ENCODE measurements around the gene ZNF608.
A peak's percentile ranks its signal among the peaks of the same experiment; 100 is the strongest.

The ZNF608 gene

DNA sequence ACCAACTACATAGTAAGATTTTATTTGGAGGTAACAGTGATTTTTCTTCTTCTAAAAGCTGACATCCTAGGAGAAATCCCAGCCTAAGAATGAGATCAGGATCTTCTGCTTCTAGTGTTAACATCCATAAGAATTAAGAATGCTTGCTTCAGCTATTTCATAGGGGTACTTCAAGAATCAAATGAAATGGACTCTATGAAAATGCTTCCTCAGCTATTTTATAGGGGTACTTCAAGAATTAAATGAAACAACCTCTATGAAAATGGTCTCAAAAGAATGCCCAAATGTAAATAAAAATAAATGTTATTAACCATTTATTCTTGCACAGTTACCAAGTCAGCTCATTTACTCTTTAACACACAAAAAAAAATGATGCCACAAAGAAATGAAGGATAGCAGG, 31.5 kb downstream of the ZNF608 start:
- no peak for DNase-seq

DNA sequence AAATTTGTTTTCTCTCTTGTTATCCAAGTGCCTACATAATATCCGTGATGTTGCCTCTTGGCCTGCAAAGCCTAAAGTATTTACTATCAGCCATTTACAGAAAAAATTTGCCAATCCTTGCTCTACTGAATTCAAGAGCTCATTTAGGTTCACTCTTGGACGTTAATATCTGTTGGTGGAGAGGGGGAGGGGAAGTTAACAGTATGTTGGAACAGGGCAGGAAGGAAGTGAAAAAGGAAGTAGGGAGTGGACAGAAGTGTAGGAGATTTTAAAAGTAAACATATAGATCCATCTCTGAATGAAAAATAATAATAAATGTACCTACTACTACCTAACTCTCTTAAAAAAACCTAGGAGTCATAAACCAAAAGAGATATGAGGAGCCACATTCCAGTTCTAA, 32.8 kb downstream of the ZNF608 start:
- peak; percentile 4 for DNase-seq

DNA sequence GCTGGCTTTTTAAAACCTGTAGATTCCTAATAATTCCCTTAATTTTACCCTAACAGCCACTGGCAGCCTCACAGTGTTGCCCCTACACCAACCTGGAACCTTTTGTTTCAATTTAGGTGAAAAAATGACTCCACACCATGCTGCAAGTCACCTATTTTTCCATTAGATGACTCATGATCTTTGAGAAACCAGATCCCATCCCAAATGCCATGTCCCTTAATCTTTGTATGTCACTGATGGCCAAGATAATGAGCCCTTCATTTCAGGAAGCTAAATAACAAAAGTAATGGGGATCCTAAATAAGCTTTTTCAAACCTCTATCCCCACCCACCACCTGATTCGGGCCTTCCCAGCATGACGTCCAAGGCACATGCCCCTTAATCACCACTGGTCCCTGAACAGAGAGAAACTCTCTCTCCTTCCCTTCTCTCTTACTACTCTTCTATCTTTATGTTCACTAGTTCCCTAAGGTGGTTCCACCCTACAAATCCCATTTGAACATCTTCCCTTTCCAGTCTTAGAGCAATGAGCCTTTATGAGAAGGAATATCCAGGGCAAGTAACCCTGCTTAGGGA, 33.6 kb downstream of the ZNF608 start:
- DNase-seq: no peak

DNA sequence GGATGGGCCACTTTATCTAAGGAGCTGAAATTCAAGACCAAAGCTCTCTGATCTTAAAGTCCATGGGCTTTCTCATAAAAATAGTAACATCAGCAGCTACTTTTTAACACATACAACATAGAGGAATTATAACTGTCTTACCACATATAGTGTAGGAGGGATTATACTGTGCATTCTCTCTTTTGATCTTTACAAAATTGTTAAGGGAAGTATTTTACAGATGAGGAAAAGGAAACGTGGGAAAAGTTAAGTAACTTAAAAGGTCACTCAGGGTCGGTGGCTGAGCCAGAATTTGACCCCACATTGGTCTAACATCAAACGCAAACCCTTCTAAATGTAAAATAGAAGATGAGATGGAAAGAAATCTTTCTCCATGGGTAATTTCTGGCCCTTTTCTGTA, 38.4 kb downstream of the ZNF608 start:
- no peak for DNase-seq

DNA sequence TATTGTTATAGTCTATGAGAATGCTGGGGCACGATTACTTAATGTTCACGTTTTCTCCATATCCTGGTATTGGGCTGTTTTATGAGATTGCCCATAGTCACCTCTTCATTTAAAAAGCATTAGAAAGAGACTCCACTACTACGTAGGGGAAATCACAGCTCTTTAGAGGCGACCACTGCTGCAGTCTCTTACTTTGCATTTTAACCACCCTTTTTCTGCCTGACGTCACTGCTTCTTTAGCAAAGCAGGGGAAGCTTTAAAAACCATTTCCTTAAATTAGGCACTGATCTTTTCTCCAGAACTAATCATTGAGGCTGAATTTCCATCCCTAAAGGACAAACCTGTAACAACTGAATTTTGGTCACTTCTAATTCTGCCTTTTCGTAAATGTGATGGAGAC, 38.9 kb downstream of the ZNF608 start:
- no peak for DNase-seq

DNA sequence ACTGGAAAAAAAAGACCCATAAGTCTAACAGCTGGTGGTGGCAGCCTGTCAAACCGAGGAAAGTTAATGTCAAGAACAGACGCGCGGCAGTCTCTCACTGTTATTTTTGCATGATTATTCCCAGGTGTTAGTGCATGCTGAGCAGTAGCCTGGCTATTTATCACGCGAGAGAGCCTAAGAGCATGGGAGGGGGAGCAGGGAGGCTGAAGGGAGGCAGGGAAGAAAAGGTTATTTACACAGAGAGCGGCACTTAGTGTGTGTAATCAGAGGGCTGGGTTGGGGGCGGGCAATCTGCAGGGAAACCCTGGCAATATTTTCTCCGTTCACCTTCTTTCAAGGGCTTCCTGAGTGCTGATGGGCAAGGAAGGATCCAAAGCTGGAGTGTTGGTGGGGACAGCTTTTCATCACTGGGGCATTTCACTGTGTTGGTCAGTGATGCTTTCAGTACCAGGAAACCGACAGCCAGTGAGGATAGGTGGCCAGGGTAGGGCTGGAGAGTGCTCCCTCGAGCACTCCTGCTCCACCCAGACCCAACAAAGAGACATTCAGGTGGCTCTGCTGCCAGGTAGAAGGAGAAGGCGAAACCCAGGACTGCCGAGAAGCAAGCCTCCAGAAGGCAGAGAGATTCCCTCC, 39.6 kb downstream of the ZNF608 start:
- no peak for DNase-seq

DNA sequence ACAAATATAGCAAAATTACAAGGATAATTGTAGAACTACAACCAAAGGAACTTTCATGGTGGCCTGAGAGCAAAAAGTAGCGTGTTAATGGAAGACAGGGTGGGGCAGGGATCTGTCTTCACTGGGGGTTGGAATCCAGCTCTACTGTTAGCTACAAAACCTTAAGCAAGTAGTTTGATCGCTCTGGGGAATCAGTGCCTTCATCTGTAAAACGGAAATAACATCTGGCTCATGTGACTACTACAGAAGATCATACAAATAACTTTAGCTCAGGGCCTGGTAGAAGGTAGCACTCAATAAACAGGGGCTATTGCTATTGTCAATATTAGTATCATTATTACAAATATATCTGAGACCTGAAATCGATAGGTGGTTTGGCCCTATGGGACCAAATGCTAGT, 40.4 kb downstream of the ZNF608 start:
- DNase-seq: no peak

DNA sequence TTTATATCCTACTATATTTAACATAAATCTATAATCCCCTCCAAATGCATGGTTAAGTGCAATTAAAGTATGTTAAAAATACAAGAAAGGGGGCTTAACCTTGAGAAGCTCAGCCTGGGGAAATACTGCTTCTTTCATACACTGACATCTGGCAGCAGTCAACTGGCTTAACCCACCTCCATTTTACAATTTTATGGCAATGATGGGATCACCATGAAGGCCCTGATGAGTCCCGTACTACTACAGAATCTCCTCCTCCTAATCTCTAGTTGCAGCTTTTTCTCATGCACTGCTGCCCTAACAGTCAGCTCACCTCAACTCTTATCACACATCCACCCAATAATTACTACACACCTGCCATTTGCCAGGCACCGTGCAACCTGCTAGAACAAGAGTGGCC, 40.9 kb downstream of the ZNF608 start:
- no peak for DNase-seq

DNA sequence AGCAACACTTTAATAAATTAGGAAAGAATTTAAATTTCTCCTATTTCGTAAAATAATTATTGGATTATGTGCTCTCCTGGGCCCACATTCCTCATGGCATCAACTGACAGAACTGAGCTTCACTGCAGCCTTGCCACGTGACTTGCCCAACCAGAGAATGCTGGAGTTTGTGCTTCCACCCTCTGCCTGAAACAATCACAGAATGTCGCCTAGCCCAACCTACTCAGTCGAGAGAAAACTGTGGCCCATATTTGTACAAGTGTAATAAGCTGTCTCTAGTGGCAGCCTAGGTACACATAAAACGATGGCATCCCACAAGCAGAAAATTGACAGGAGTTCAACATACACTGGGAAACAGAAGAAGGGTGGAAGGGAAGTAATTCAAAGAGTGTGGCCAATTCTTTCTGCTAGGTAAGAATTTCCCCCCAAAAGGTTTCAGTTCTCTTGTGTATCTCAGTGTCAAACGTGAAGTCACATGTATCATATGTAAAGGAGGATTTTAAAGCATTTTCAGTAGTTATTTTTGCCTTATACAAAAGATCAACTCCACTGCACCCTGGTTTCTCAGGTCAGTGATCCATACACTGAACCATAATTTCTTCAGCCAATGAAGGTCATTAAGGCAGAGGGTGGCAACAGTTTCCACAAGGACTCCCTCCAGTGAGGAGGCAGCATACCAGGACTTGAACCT, 41.7 kb downstream of the ZNF608 start:
- DNase-seq: no peak

DNA sequence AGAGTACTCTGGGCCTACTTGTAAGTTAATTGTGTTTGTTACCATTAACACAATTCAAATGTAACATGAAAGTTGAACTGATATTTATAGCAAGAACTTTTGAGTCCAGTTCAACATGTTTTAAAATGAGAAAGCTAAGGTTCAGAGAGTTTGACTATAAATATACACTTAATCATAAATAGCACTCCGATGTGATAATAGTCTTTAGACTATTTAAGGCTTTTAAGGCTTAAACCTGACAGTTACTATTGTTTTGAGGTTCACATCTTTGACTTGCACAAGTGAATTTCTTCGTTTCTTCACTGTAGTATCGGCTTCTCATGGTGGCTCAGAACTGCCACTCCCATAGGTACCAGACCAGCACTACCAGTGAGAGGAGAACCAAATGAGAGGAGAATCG, 42.4 kb downstream of the ZNF608 start:
- no peak for DNase-seq

DNA sequence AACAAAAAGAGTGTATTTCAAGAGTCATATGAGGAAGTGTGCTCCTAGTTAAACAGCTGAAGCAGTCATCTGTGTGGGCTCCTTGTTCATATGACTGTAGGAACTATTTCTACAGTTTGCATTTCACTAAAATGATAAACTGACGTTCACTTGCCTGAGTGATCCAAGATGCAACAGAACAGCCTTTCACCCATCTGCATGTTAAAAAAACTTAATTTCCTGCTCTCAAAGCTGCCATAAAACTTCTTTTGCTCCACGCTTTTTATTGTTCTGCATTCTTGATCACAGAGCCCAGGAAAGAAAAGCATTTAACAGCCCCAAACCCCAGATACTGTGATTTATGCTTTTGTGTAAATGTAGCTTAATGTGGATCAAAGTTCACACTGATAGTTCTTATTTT, 43.9 kb downstream of the ZNF608 start:
- no peak for DNase-seq

DNA sequence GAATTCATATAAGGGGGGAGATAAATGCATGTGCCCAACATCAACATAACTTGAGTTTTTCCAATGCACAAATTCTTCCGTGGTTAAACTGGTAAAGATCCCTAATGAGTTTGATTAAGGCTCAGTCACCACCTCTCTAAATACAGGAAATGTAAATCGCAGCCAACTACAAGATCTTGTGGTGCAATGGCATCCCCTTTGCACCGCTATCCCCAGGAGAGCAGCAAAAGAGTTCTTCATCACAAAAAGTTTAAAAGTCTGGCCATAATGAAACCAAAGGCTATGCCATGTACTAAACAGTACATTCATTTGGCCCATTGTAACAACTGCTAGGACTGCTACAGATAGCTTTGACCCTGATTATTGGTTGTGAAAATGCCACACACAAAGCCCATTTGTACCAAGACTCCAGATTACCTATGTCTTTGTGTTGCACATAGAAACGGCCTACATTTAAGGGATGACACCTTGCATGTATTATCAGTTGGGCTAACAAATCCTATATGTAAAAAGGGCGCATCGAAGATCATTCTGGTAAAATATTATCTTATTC, 44.5 kb downstream of the ZNF608 start:
- no peak for DNase-seq

DNA sequence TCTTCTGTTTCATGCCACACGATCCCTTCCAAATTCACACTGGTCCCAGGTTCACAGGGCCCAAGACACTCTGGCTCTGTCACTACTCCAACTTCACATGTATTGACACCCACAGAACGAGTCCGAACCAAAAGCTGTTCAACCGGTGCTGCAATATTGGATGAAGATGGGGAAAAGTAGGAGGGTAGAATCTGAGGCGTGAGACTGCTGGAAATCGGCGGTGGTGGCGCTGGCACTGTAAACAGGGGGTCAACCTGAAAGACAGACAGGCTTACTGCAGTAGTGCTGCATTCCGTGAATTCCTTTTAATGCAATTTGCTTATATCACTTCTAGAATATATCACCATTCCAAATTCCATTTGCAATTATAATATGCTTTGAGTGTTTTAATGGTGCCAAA, 45.4 kb downstream of the ZNF608 start:
- no peak for DNase-seq

DNA sequence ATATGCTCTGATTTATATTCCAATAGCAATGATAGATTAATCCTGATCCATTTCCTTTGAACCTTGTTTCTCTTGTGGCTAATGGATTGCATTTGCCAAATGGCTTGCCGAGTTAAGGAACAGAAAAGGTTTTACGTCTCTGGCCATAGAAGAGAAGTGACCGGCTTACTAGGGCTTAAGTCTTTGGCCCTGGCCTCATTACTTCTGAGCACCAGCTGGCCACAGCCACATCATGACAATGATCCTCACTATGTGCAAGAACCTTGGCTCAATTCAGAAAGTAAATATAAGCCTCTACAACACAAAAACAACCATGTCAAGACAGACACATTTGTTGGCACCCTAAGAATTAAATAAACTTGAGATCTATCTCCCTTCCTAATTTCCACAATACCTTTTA, 46.1 kb downstream of the ZNF608 start:
- no peak for DNase-seq

DNA sequence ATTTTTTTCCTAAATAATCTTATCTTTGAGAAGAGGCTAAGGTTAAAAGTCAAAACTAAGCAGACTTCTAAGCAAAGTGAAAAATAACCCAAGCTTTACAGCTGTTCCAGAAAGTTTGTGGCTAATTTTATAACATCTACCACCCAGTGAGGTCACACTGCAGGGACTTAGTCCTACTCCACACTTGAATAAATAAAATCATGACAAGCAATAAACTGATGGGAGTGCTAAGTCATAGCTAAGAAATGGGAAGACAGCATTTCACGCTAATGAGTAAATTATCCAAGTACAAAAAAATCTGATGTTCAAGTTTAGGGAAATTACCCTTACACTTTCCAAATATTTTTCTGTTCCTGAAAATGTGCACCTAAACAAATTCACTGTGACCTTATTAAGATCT, 47.7 kb downstream of the ZNF608 start:
- DNase-seq: no peak

DNA sequence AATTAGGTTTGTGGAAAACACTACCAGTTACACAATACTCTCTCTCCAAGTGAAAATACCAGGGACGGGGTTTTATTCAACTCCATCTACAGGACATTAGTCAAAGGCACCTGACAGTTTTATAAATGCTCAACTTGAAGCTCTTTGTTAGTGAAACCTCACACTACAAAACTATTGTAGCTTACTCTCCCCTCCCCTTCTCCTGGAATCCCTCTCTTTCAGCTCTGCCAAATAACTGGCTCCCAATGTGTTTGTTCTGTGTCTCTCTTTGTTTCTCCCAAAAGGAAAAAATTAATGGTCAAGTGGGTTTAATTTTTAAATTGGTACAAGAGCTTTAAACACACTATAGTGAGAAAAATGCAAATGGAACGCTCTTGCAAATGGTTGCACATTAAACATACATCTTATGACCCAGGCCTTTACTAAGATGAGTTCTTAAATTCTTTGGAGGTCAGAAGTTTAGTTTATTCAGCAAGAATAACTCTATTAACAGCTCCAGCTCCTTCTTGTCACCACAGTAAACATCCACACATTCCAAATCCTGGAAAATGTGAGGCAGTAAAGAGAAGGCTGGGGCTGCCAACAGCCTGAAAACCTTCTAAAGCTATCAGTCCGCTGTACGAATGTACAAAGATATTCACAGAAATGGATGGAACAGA, 48.4 kb downstream of the ZNF608 start:
- DNase-seq: no peak

DNA sequence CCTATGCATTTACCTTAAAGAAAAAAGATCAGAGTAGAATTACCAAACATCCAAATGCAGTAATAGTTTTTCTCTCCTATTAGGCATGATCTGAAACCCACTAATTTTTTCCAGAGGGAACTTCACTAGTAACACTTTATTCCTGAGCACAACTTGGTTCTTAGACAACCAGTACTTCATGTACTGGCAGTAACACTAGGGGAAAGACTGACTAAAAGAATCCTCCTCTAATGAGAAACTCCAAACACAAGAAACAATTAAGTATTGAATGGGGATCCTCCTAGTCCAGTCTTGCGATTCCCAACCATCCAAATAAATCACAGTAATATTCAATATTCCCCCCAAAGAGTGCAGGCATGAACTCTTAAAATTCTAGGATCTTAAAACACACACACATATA, 48.9 kb downstream of the ZNF608 start:
- no peak for DNase-seq

DNA sequence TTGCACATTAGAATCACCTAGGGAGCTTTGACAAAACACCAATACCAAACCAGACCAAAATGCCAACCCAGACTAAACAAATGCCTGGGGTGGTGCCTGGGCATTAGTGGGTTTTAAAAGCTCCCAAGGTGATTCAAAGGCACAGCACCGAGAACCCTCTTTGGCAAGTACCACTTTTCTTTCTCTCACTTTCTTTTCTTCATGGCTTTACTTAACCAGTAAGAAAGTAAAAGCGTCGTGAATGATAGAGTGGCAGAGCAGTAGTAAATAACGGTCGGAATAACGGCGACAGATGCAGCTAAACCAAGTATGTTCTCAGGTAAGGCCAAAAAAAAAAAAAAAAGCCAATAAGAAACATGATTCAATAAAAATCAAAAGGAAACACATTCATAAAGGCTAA, 49.5 kb downstream of the ZNF608 start:
- no peak for DNase-seq

All from hematopoietic multipotent progenitor cell treated with erythropoietin and hydrocortisone succinate and interleukin-3 and kit ligand, for 6 days (in vitro differentiated cells).